Measurements from ENCODE around the gene PRICKLE3. TPM values are rescaled to one million over a fixed set of nuclear protein-coding genes. Genes with fewer than 3 reads are reported as not detected.

PRICKLE3 gene
- total and polyA plus RNA-seq, 2 donors (not counting 1 experiment from before 2014, with no cell fraction given): 2.7 to 7.4 TPM

- TF ChIP-seq EZH2 (IDR thresholded peaks at IDR 0.05; ENCODE audit: low read length, missing control alignments) (no peak), CTCF (conservative IDR thresholded peaks at IDR 0.05 in 1 of 2, IDR thresholded peaks at IDR 0.05 in 1 of 2; ENCODE audit: low read depth in 1 of 2, low read length in 2 of 2) (no peak)
- Histone ChIP-seq H3K36me3 (ENCODE audit: control insufficient read depth, insufficient read depth, low read length) (no peaks in the 10 kb centered on the region), H3K4me2 (ENCODE audit: extremely low read depth, insufficient read depth, low read length) (no peak overlapping the region), H2AFZ (ENCODE audit: low read length) (no peak overlapping the region), H3K9me3 (ENCODE audit: control insufficient read depth, insufficient read depth, low read depth, low read length) (no peaks in the 10 kb centered on the region), H3K79me2 (ENCODE audit: control insufficient read depth, insufficient read depth, low read length) (no peaks in the 10 kb centered on the region), H3K4me1 (ENCODE audit: control insufficient read depth, extremely low read depth, insufficient read depth, low read length) (no peaks in the 10 kb centered on the region), H4K20me1 (ENCODE audit: control insufficient read depth, extremely low read depth, insufficient read depth, low read length) (no peaks in the 10 kb centered on the region), H3K27me3 (ENCODE audit: control insufficient read depth, insufficient read depth, low read length) (no peaks in the 10 kb centered on the region), H3K27ac (ENCODE audit: insufficient read depth, low read length) (no peak overlapping the region), H3K4me3 (replicated peaks in 1 of 4; ENCODE audit: control extremely low read depth in 1 of 4, insufficient read depth in 1 of 4, low read depth in 3 of 4, low read length in 4 of 4) (no peak overlapping the region), H3K9ac (ENCODE audit: insufficient read depth, low read length) (no peak overlapping the region)
- DNase-seq (ENCODE audit: low read depth in 2 of 2): no peak
These were observed 46.4 kb upstream of the PRICKLE3 start for GRCh38 chrX:49232525-49232924.

GRCh38 chrX:49231333-49232000 lies 45.3 kb upstream of the PRICKLE3 start:
- DNase-seq (ENCODE audit: low read depth in 2 of 2): no peak
- Histone ChIP-seq H3K4me1 (ENCODE audit: control insufficient read depth, extremely low read depth, insufficient read depth, low read length) (no peaks in the 10 kb centered on the region), H3K4me2 (ENCODE audit: extremely low read depth, insufficient read depth, low read length) (no peak overlapping the region)

More at GRCh38 chrX:49231333-49232000, 45.3 kb upstream of the PRICKLE3 start:
- no peaks in the 10 kb centered on the region for H4K20me1 ChIP-seq (ENCODE audit: control insufficient read depth, extremely low read depth, insufficient read depth, low read length)
- H3K4me3 ChIP-seq (replicated peaks in 1 of 4; ENCODE audit: control extremely low read depth in 1 of 4, insufficient read depth in 1 of 4, low read depth in 3 of 4, low read length in 4 of 4): no peak overlapping the region
- no peaks in the 10 kb centered on the region for H3K27me3 ChIP-seq (ENCODE audit: control insufficient read depth, insufficient read depth, low read length)
- no peaks in the 10 kb centered on the region for H3K36me3 ChIP-seq (ENCODE audit: control insufficient read depth, insufficient read depth, low read length)
- TF ChIP-seq EZH2 (IDR thresholded peaks at IDR 0.05; ENCODE audit: low read length, missing control alignments) (no peak), CTCF (conservative IDR thresholded peaks at IDR 0.05 in 1 of 2, IDR thresholded peaks at IDR 0.05 in 1 of 2; ENCODE audit: low read depth in 1 of 2, low read length in 2 of 2) (no peak)
- no peak overlapping the region for H3K9ac ChIP-seq (ENCODE audit: insufficient read depth, low read length)
- H3K79me2 ChIP-seq (ENCODE audit: control insufficient read depth, insufficient read depth, low read length): no peaks in the 10 kb centered on the region
- no peak overlapping the region for H2AFZ ChIP-seq (ENCODE audit: low read length)
- H3K27ac ChIP-seq (ENCODE audit: insufficient read depth, low read length): no peak overlapping the region
- H3K9me3 ChIP-seq (ENCODE audit: control insufficient read depth, insufficient read depth, low read depth, low read length): no peaks in the 10 kb centered on the region

All from fibroblast of lung (primary cell).